ENCODE results near the gene AKR1B15. TPM values are rescaled to one million over a fixed set of nuclear protein-coding genes. Genes with fewer than 3 reads are reported as not detected.
"Not testable (repeated sequence)": the region's sequence is repeated elsewhere in the genome, so short reads cannot be mapped to it uniquely, and the experiment has no call there.

The AKR1B15 gene
- total RNA-seq, 2 donors from 2014 or later: not detected

- peaks cover 50% of the 10 kb centered on the region for H3K27me3 Mint-ChIP-seq
- H3K4me1 Mint-ChIP-seq: no peaks in the 10 kb centered on the region
- H3K9me3 ChIP-seq (ENCODE audit: control insufficient read depth, low read length, poor library complexity, severe bottlenecking): no peaks in the 10 kb centered on the region
- no peaks in the 10 kb centered on the region for H3K36me3 Mint-ChIP-seq (ENCODE audit: low read depth)
- H3K27ac Mint-ChIP-seq: no peak overlapping the region
- H3K4me3 Mint-ChIP-seq: no peak overlapping the region
- no peak for DNase-seq
- ATAC-seq: no peak
Measured at GRCh38 chr7:134520130-134520529, 28.8 kb upstream of the AKR1B15 start.

GRCh38 chr7:134522601-134523000 lies 26.3 kb upstream of the AKR1B15 start:
- Mint-ChIP-seq H3K27ac (no peak overlapping the region), H3K36me3 (ENCODE audit: low read depth) (no peaks in the 10 kb centered on the region), H3K27me3 (peaks cover 39% of the 10 kb centered on the region), H3K4me3 (no peak overlapping the region), H3K4me1 (no peaks in the 10 kb centered on the region)
- no peaks in the 10 kb centered on the region for H3K9me3 ChIP-seq (ENCODE audit: control insufficient read depth, low read length, poor library complexity, severe bottlenecking)
- DNase-seq (no peak), ATAC-seq (no peak)

GRCh38 chr7:134525449-134525848 lies 23.5 kb upstream of the AKR1B15 start:
- not testable (repeated sequence) for H3K4me1 Mint-ChIP-seq; DNase-seq; H3K36me3 Mint-ChIP-seq (ENCODE audit: low read depth); ATAC-seq; H3K9me3 ChIP-seq (ENCODE audit: control insufficient read depth, low read length, poor library complexity, severe bottlenecking); H3K27ac Mint-ChIP-seq; H3K4me3 Mint-ChIP-seq
- peaks cover 49% of the 10 kb centered on the region for H3K27me3 Mint-ChIP-seq

GRCh38 chr7:134526552-134527248 lies 22.2 kb upstream of the AKR1B15 start:
- ATAC-seq; H3K9me3 ChIP-seq (ENCODE audit: control insufficient read depth, low read length, poor library complexity, severe bottlenecking); H3K4me1 Mint-ChIP-seq; DNase-seq; H3K36me3 Mint-ChIP-seq (ENCODE audit: low read depth); H3K4me3 Mint-ChIP-seq; H3K27ac Mint-ChIP-seq: not testable (repeated sequence)
- H3K27me3 Mint-ChIP-seq: peaks cover 57% of the 10 kb centered on the region

- Mint-ChIP-seq H3K27me3 (peaks cover 58% of the 10 kb centered on the region), H3K4me3 (no peak overlapping the region), H3K27ac (no peak overlapping the region), H3K4me1 (no peaks in the 10 kb centered on the region), H3K36me3 (ENCODE audit: low read depth) (no peaks in the 10 kb centered on the region)
- no peak for DNase-seq
- no peak for ATAC-seq
- no peaks in the 10 kb centered on the region for H3K9me3 ChIP-seq (ENCODE audit: control insufficient read depth, low read length, poor library complexity, severe bottlenecking)
Measured at GRCh38 chr7:134527979-134528371, 20.9 kb upstream of the AKR1B15 start.

- ATAC-seq: no peak
- Mint-ChIP-seq H3K4me1 (no peaks in the 10 kb centered on the region), H3K4me3 (no peak overlapping the region), H3K27me3 (peaks cover 65% of the 10 kb centered on the region), H3K36me3 (ENCODE audit: low read depth) (no peaks in the 10 kb centered on the region), H3K27ac (no peak overlapping the region)
- DNase-seq: no peak
- H3K9me3 ChIP-seq (ENCODE audit: control insufficient read depth, low read length, poor library complexity, severe bottlenecking): no peaks in the 10 kb centered on the region
Measured at GRCh38 chr7:134528749-134529148, 20.2 kb upstream of the AKR1B15 start.

- Mint-ChIP-seq H3K4me3 (no peak overlapping the region), H3K4me1 (no peaks in the 10 kb centered on the region), H3K27ac (no peak overlapping the region), H3K36me3 (ENCODE audit: low read depth) (no peaks in the 10 kb centered on the region), H3K27me3 (peaks cover 54% of the 10 kb centered on the region)
- no peaks in the 10 kb centered on the region for H3K9me3 ChIP-seq (ENCODE audit: control insufficient read depth, low read length, poor library complexity, severe bottlenecking)
- no peak for ATAC-seq
- no peak for DNase-seq
Measured at GRCh38 chr7:134530460-134530859, 18.4 kb upstream of the AKR1B15 start.

- DNase-seq (no peak), ATAC-seq (no peak)
- Mint-ChIP-seq H3K27me3 (peaks cover 47% of the 10 kb centered on the region), H3K4me3 (no peak overlapping the region), H3K36me3 (ENCODE audit: low read depth) (no peaks in the 10 kb centered on the region), H3K27ac (no peak overlapping the region), H3K4me1 (no peaks in the 10 kb centered on the region)
- no peaks in the 10 kb centered on the region for H3K9me3 ChIP-seq (ENCODE audit: control insufficient read depth, low read length, poor library complexity, severe bottlenecking)
Measured at GRCh38 chr7:134532180-134532953, 16.5 kb upstream of the AKR1B15 start.

- no peak overlapping the region for H3K27ac Mint-ChIP-seq
- no peak for ATAC-seq
- H3K36me3 Mint-ChIP-seq (ENCODE audit: low read depth): no peaks in the 10 kb centered on the region
- peaks cover 47% of the 10 kb centered on the region for H3K27me3 Mint-ChIP-seq
- no peak overlapping the region for H3K4me3 Mint-ChIP-seq
- H3K4me1 Mint-ChIP-seq: no peaks in the 10 kb centered on the region
- no peaks in the 10 kb centered on the region for H3K9me3 ChIP-seq (ENCODE audit: control insufficient read depth, low read length, poor library complexity, severe bottlenecking)
- DNase-seq: no peak
Measured at GRCh38 chr7:134532954-134533218, 16.0 kb upstream of the AKR1B15 start.

GRCh38 chr7:134533288-134533771 lies 15.6 kb upstream of the AKR1B15 start:
- DNase-seq (no peak), ATAC-seq (no peak)
- Mint-ChIP-seq H3K4me3 (no peak overlapping the region), H3K36me3 (ENCODE audit: low read depth) (no peaks in the 10 kb centered on the region), H3K27me3 (peaks cover 44% of the 10 kb centered on the region), H3K27ac (no peak overlapping the region), H3K4me1 (no peaks in the 10 kb centered on the region)
- H3K9me3 ChIP-seq (ENCODE audit: control insufficient read depth, low read length, poor library complexity, severe bottlenecking): no peaks in the 10 kb centered on the region

GRCh38 chr7:134534633-134535032 lies 14.3 kb upstream of the AKR1B15 start:
- H3K4me1 Mint-ChIP-seq: no peaks in the 10 kb centered on the region
- H3K9me3 ChIP-seq (ENCODE audit: control insufficient read depth, low read length, poor library complexity, severe bottlenecking): no peaks in the 10 kb centered on the region
- ATAC-seq (no peak), DNase-seq (no peak)
- no peak overlapping the region for H3K27ac Mint-ChIP-seq
- H3K27me3 Mint-ChIP-seq: peaks cover 42% of the 10 kb centered on the region
- no peaks in the 10 kb centered on the region for H3K36me3 Mint-ChIP-seq (ENCODE audit: low read depth)
- H3K4me3 Mint-ChIP-seq: no peak overlapping the region

- H3K9me3 ChIP-seq (ENCODE audit: control insufficient read depth, low read length, poor library complexity, severe bottlenecking): no peaks in the 10 kb centered on the region
- H3K27me3 Mint-ChIP-seq: peaks cover 37% of the 10 kb centered on the region
- no peak overlapping the region for H3K27ac Mint-ChIP-seq
- ATAC-seq (no peak), DNase-seq (no peak)
- no peaks in the 10 kb centered on the region for H3K36me3 Mint-ChIP-seq (ENCODE audit: low read depth)
- no peak overlapping the region for H3K4me3 Mint-ChIP-seq
- no peaks in the 10 kb centered on the region for H3K4me1 Mint-ChIP-seq
Measured at GRCh38 chr7:134535272-134535918, 13.5 kb upstream of the AKR1B15 start.

GRCh38 chr7:134535919-134536299 lies 13.0 kb upstream of the AKR1B15 start:
- DNase-seq (no peak), ATAC-seq (no peak)
- Mint-ChIP-seq H3K4me1 (no peaks in the 10 kb centered on the region), H3K27ac (no peak overlapping the region), H3K27me3 (peaks cover 35% of the 10 kb centered on the region), H3K4me3 (no peak overlapping the region), H3K36me3 (ENCODE audit: low read depth) (no peaks in the 10 kb centered on the region)
- H3K9me3 ChIP-seq (ENCODE audit: control insufficient read depth, low read length, poor library complexity, severe bottlenecking): no peaks in the 10 kb centered on the region
